IMR-90 (cell line): Measurements from ENCODE around the gene CLEC16A. TPM values are rescaled to one million over a fixed set of nuclear protein-coding genes. Genes with fewer than 3 reads are reported as not detected.

Source experiments
- ATAC-seq: fragments of 200-7000 bp; cut with Tn5 transposase; 2 replicates; pipeline ENCODE4 v1.9.1; 2020; ENCODE audit warnings: low read depth, mild to moderate bottlenecking, moderate library complexity
- BruUV-seq: library from RNA; stranded (reverse); fragments of 400-500 nt; replicated peaks from 2 replicates; lab custom pipeline; 2021; lab: Mats Ljungman, UMichigan
- CTCF ChIA-PET: fragments of 300-600 bp; formaldehyde crosslinking; extraction: SDS; loops from one replicate; lab custom pipeline; 2021; ENCODE audit warnings: antibody characterized with exemption; lab: Yijun Ruan, JAX
- POLR2A ChIA-PET: fragments of 300-600 bp; sonication (Branson Sonifier 250); formaldehyde crosslinking; loops from one replicate; lab custom pipeline; 2022; ENCODE audit warnings: antibody characterized with exemption; ENCODE audit not compliant: unreplicated experiment; lab: Charles Lee
- DNase-seq: peaks from one replicate; pipeline ENCODE4 v3.0.0; 2013
- H2AFZ ChIP-seq: replicated peaks from 2 replicates; pipeline ENCODE3; 2013; ENCODE audit warnings: low read length, mild to moderate bottlenecking; ENCODE audit not compliant: poor library complexity
- H2AK5ac ChIP-seq: 2 replicates; pipeline ENCODE4 v1.6.1; 2013; ENCODE audit warnings: low read depth, low read length, inconsistent platforms
- H2AK9ac ChIP-seq: replicated peaks from 2 replicates; pipeline ENCODE3; 2013; ENCODE audit warnings: mild to moderate bottlenecking, low read depth, low read length, moderate library complexity; ENCODE audit not compliant: poor library complexity
- H2BK120ac ChIP-seq: 2 replicates; pipeline ENCODE4 v1.6.1; 2013; ENCODE audit warnings: low read depth, low read length, inconsistent platforms
- H2BK15ac ChIP-seq: 3 replicates; pipeline ENCODE4 v1.6.1; 2013; ENCODE audit warnings: low read depth, low read length, inconsistent platforms
- H2BK20ac ChIP-seq: 2 replicates; pipeline ENCODE4 v1.6.1; 2013; ENCODE audit warnings: low read depth, mild to moderate bottlenecking, inconsistent platforms, low read length, moderate library complexity
- H2BK5ac ChIP-seq: 2 replicates; pipeline ENCODE4 v1.6.1; 2013; ENCODE audit warnings: mild to moderate bottlenecking, low read depth, low read length, inconsistent platforms; ENCODE audit not compliant: poor library complexity, severe bottlenecking
- H3K14ac ChIP-seq: replicated peaks from 2 replicates; pipeline ENCODE4 v1.6.1; 2013; ENCODE audit warnings: low read depth, low read length, inconsistent platforms
- H3K18ac ChIP-seq: 2 replicates; pipeline ENCODE4 v1.6.1; 2013; ENCODE audit warnings: low read depth, low read length, control low read depth
- H3K23ac ChIP-seq: 2 replicates; pipeline ENCODE4 v1.6.1; 2013; ENCODE audit warnings: low read depth, low read length, inconsistent platforms
- H3K27ac ChIP-seq: 2 replicates; pipeline ENCODE4 v1.5.1; 2013; ENCODE audit warnings: mild to moderate bottlenecking, control low read depth, low read length; ENCODE audit not compliant: insufficient read depth
- H3K27me3 ChIP-seq: 2 replicates; pipeline ENCODE4 v1.6.1; 2013; ENCODE audit warnings: low read length; ENCODE audit not compliant: control insufficient read depth, insufficient read depth
- H3K36me3 ChIP-seq: 2 replicates; pipeline ENCODE4 v1.6.1; 2013; ENCODE audit warnings: low read length, mixed read lengths; ENCODE audit not compliant: control insufficient read depth, insufficient read depth
- H3K4ac ChIP-seq: 2 replicates; pipeline ENCODE4 v1.6.1; 2013; ENCODE audit warnings: low read depth, low read length, inconsistent platforms
- H3K4me1 ChIP-seq: 2 replicates; pipeline ENCODE4 v1.6.1; 2013; ENCODE audit warnings: low read length, mixed read lengths; ENCODE audit not compliant: control insufficient read depth, insufficient read depth
- H3K4me2 ChIP-seq: 2 replicates; pipeline ENCODE4 v1.6.1; 2013; ENCODE audit warnings: low read depth, mild to moderate bottlenecking, control low read depth, low read length, moderate library complexity
- H3K4me3 ChIP-seq: 2 replicates; pipeline ENCODE4 v1.5.1; 2013; ENCODE audit warnings: low read depth, mild to moderate bottlenecking, control low read depth, low read length, moderate library complexity; ENCODE audit not compliant: insufficient read depth
- H3K56ac ChIP-seq: 2 replicates; pipeline ENCODE4 v1.6.1; 2013; ENCODE audit warnings: low read length, inconsistent platforms; ENCODE audit not compliant: insufficient read depth; ENCODE audit errors: extremely low read depth
- H3K79me1 ChIP-seq, 2 experiments: 2 replicates each; pipeline ENCODE4 v1.6.1; 2013; ENCODE audit warnings: low read length in 2 of 2, inconsistent platforms in 1 of 2, low read depth in 1 of 2
- H3K9ac ChIP-seq: 2 replicates; pipeline ENCODE4 v1.6.1; 2013; ENCODE audit warnings: low read depth, low read length, control low read depth
- H3K9me1 ChIP-seq: 2 replicates; pipeline ENCODE4 v1.6.1; 2013; ENCODE audit warnings: low read length, inconsistent platforms; ENCODE audit not compliant: insufficient read depth
- H3K9me3 ChIP-seq: 2 replicates; pipeline ENCODE4 v1.6.1; 2013; ENCODE audit warnings: low read length; ENCODE audit not compliant: control insufficient read depth, insufficient read depth
- H4K20me1 ChIP-seq: 2 replicates; pipeline ENCODE4 v1.6.1; 2013; ENCODE audit warnings: low read length, inconsistent platforms; ENCODE audit not compliant: insufficient read depth
- H4K5ac ChIP-seq: 2 replicates; pipeline ENCODE4 v1.6.1; 2013; ENCODE audit warnings: mild to moderate bottlenecking, low read depth, low read length, control low read depth
- H4K8ac ChIP-seq, 2 experiments: 2 replicates each; pipeline ENCODE4 v1.6.1; 2013; ENCODE audit warnings: low read depth in 2 of 2, low read length in 2 of 2, control low read depth in 1 of 2, inconsistent platforms in 1 of 2
- H4K91ac ChIP-seq: 2 replicates; pipeline ENCODE4 v1.6.1; 2013; ENCODE audit warnings: low read depth, low read length, inconsistent platforms; ENCODE audit not compliant: insufficient read depth
- BHLHE40 ChIP-seq: fragments of 150-350 bp; IDR thresholded peaks from 2 replicates; pipeline ENCODE4 v1.6.1; 2016; ENCODE audit warnings: mild to moderate bottlenecking, low read depth, low read length
- CHD1 ChIP-seq: IDR thresholded peaks from 2 replicates; pipeline ENCODE4 v1.6.1; 2012; ENCODE audit warnings: low read depth, low read length, improper control_type of control experiment
- ELK1 ChIP-seq: fragments of 150-350 bp; IDR thresholded peaks from 2 replicates; pipeline ENCODE4 v1.6.1; 2016; ENCODE audit warnings: low read depth, mild to moderate bottlenecking, low read length, moderate library complexity, borderline replicate concordance
- FOS ChIP-seq: fragments of 150-350 bp; IDR thresholded peaks from 2 replicates; pipeline ENCODE4 v1.6.1; 2016; ENCODE audit warnings: low read depth, low read length
- MAFK ChIP-seq: IDR thresholded peaks from 2 replicates; pipeline ENCODE4 v1.6.1; 2012; ENCODE audit warnings: low read depth, low read length, improper control_type of control experiment
- MAZ ChIP-seq: IDR thresholded peaks from 2 replicates; pipeline ENCODE4 v1.6.1; 2012; ENCODE audit warnings: low read depth, mild to moderate bottlenecking, low read length, improper control_type of control experiment, moderate library complexity, borderline replicate concordance
- MXI1 ChIP-seq: IDR thresholded peaks from 2 replicates; pipeline ENCODE4 v1.6.1; 2012; ENCODE audit warnings: low read depth, mild to moderate bottlenecking, low read length, moderate library complexity, borderline replicate concordance
- NFE2L2 ChIP-seq: fragments of 150-350 bp; IDR thresholded peaks from 2 replicates; pipeline ENCODE4 v1.6.1; 2016; ENCODE audit warnings: low read depth, mild to moderate bottlenecking, low read length
- RAD21 ChIP-seq: IDR thresholded peaks from 2 replicates; pipeline ENCODE4 v1.6.1; 2012; ENCODE audit warnings: low read length, improper control_type of control experiment
- RCOR1 ChIP-seq: IDR thresholded peaks from 2 replicates; pipeline ENCODE4 v1.6.1; 2012; ENCODE audit warnings: mild to moderate bottlenecking, low read length, improper control_type of control experiment; ENCODE audit not compliant: insufficient replicate concordance
- RFX5 ChIP-seq: IDR thresholded peaks from 2 replicates; pipeline ENCODE4 v1.8.0; 2012; ENCODE audit warnings: low read depth, mild to moderate bottlenecking, low read length, moderate library complexity
- SMC3 ChIP-seq: fragments of 150-350 bp; IDR thresholded peaks from 2 replicates; pipeline ENCODE4 v1.6.1; 2016; ENCODE audit warnings: low read depth, mild to moderate bottlenecking, antibody characterized with exemption, low read length, moderate library complexity
- USF2 ChIP-seq: fragments of 150-350 bp; IDR thresholded peaks from 2 replicates; pipeline ENCODE4 v1.6.1; 2017; ENCODE audit warnings: mild to moderate bottlenecking, antibody characterized with exemption, low read length, low read depth
- WGBS, 2 experiments: methylation state at CpG; one replicate each; pipeline versions ENCODE4 v1.1.5 to v1.1.7; 2013; ENCODE audit warnings: missing lambda C conversion rate in 2 of 2; ENCODE audit not compliant: insufficient read length in 1 of 2; ENCODE audit errors: extremely low coverage in 2 of 2; 5-methylcytosine and 5-hydroxymethylcytosine counted together
- dilution Hi-C: fragments of 300-500 bp; cut with HindIII; formaldehyde crosslinking; loops from one replicate; pipeline ENCODE4 v1.14.3; 2018; ENCODE audit warnings: low sequenced_read_pairs; ENCODE audit not compliant: unreplicated experiment
- in situ Hi-C: fragments of 300-500 bp; cut with MboI; formaldehyde crosslinking; loops from 3 replicates; pipeline ENCODE4 v1.14.3; 2019; ENCODE audit warnings: low sequenced_read_pairs, inconsistent platforms, mixed read lengths
- intact Hi-C: fragments of 100-400 bp; cut with micrococcal nuclease; formaldehyde crosslinking; loops from 2 replicates; pipeline ENCODE4 v1.10.0; 2022
- polyA plus RNA-seq, 3 experiments: library from polyadenylated mRNA; depleted of rRNA; stranded (reverse); fragments of >200 nt; gene quantifications; 2 replicates each; pipeline ENCODE4 v1.2.3, GENCODE V29; 2012; ENCODE audit warnings: low replicate concordance in 1 of 3
- total RNA-seq: library from RNA; depleted of rRNA; stranded (reverse); fragments of >200 nt; gene quantifications from 2 replicates; pipeline ENCODE4 v1.2.3, GENCODE V29; 2012

Gene CLEC16A
- total and polyA plus RNA-seq, 2 of the 4 experiments (the other 2 are of a cell fraction), result 15.9 to 16.5 TPM

- TF ChIP-seq USF2, result no peak
These were observed 150.6 kb downstream of the CLEC16A start (continued) for GRCh38 chr16:11094857-11095565.

- Histone ChIP-seq H4K91ac (no peak overlapping the region; the same call in 1 of the 2 replicates), H3K4me2 (no peak overlapping the region), H2AFZ (no peak overlapping the region), H3K18ac (no peak overlapping the region), H2BK20ac (no peak overlapping the region), H3K9me3 (no peaks in the 10 kb centered on the region), H2BK5ac (no peak overlapping the region), H2BK120ac (no peak overlapping the region), H3K9me1 (peaks cover 39% of the 10 kb centered on the region), H4K8ac (no peak overlapping the region), H2BK15ac (no peak overlapping the region), H3K9ac (no peak overlapping the region), H4K5ac (no peak overlapping the region; the same call in 1 of the 2 replicates), H3K27ac (no peak overlapping the region), H3K27me3 (no peaks in the 10 kb centered on the region), H3K4me1 (peaks cover 42% of the 10 kb centered on the region), H3K79me1 (peaks cover 0 to 38% of the 10 kb centered on the region in 2 experiments; a peak in 2 of 4 replicates), H3K4me3 (no peak overlapping the region), H3K14ac (0 out of 2 replicates have a peak overlapping the region, but pooled peaks have one; percentile 31), H3K23ac (no peak overlapping the region), H3K56ac (no peak overlapping the region), H2AK9ac (no peak overlapping the region), H2AK5ac (peak overlapping the region; percentile 15; the same call in 1 of the 2 replicates), H3K36me3 (no peaks in the 10 kb centered on the region), H3K4ac (peak overlapping the region; percentile 9; the same call in 1 of the 2 replicates), H4K20me1 (no peaks in the 10 kb centered on the region)
- no CpG with 5 or more reads among the region's 4 CpGs for WGBS, 2 experiments
- ChIA-PET CTCF (interaction anchor here (0.7 to 1.5 kb wide), 2 partner anchors 125 kb away, joined by 3 to 4 read pairs; no protein-coding TSS in a partner anchor), POLR2A (no interaction called here)
- DNase-seq (no peak), ATAC-seq (no peak)
- in situ Hi-C loops (loop anchor here (10.0 kb wide), 1 partner anchor 111 kb away; no protein-coding TSS in a partner anchor), dilution Hi-C loops (no loop called here), intact Hi-C loops (no loop called here)
- BruUV-seq, result no TSS peak
- TF ChIP-seq MAZ (no peak), NFE2L2 (no peak), MAFK (no peak), RFX5 (no peak), SMC3 (no peak), RAD21 (no peak), BHLHE40 (no peak), CHD1 (no peak), FOS (no peak), MXI1 (no peak), USF2 (no peak), ELK1 (no peak), RCOR1 (no peak)
These were observed 151.6 kb downstream of the CLEC16A start for GRCh38 chr16:11095935-11096334.
